ENCODE data around the gene MOGAT3. TPM values are rescaled to one million over a fixed set of nuclear protein-coding genes. Genes with fewer than 3 reads are reported as not detected.

MOGAT3 gene
- total and polyA plus RNA-seq, 9 of the 15 experiments (the other 6 are each of a cell fraction or from before 2014, with no cell fraction given), result 0.07 to 0.17 (median 0.13) TPM; not detected in 6

GRCh38 chr7:101241015-101241363 is 40.2 kb upstream of the MOGAT3 start:
- WGBS (ENCODE audit: insufficient coverage, low coverage, missing lambda C conversion rate), result 90% methylated on average over 12 of the region's 12 CpGs
- in situ Hi-C loops (cut with MboI), result no loop called here
- Histone ChIP-seq H2AFZ (ENCODE audit: low read depth, low read length) (no peak overlapping the region), H3K27ac (ENCODE audit: extremely low read depth, low read depth, low read length) (peak overlapping the region; percentile 43; the same call in 2 of the 3 replicates), H4K20me1 (replicated peaks; ENCODE audit: control insufficient read depth, insufficient read depth, low read length) (peaks cover 7% of the 10 kb centered on the region; the same call in 1 of the 2 replicates), H3K79me2 (ENCODE audit: control insufficient read depth, insufficient read depth, low read length) (peaks cover 42% of the 10 kb centered on the region), H3K9ac (ENCODE audit: insufficient read depth in 1 of 2, low read depth in 2 of 2, low read length in 2 of 2) (peak overlapping the region in 1 of 2 experiments; percentile 39; a peak in 2 of 4 replicates), H3K27me3 (ENCODE audit: control insufficient read depth in 2 of 2, insufficient read depth in 2 of 2, low read length in 2 of 2) (no peaks in the 10 kb centered on the region), H3K9me3 (replicated peaks; ENCODE audit: control insufficient read depth, insufficient read depth, low read depth, low read length) (peaks cover 5% of the 10 kb centered on the region), H3K4me1 (replicated peaks in 1 of 2; ENCODE audit: control insufficient read depth in 2 of 2, insufficient read depth in 2 of 2, low read length in 2 of 2) (peaks cover 19 to 85% of the 10 kb centered on the region in 2 experiments; a peak in 4 of 5 replicates), H3K4me2 (ENCODE audit: insufficient read depth, low read length) (peak overlapping the region; percentile 68; the same call in 1 of the 2 replicates), H3K4me3 (no peak overlapping the region), H3K9me1 (ENCODE audit: control insufficient read depth, insufficient read depth, low read length) (no peaks in the 10 kb centered on the region), H3K36me3 (ENCODE audit: control insufficient read depth, insufficient read depth, low read length) (peaks cover 62% of the 10 kb centered on the region)
- ChIA-PET POLR2A (interaction anchor here (0.6 kb wide), 1 partner anchor 9 kb away, joined by 3 read pairs; no protein-coding TSS in a partner anchor), CTCF (ENCODE audit: low intra/inter-chr PET ratio) (no interaction called here)
- no TSS peak for BruUV-seq (replicated peaks)
- ATAC-seq, result no peak
- intact Hi-C loops (cut with micrococcal nuclease), result no loop called here
- TF ChIP-seq FOXJ3 (CRISPR knock-in tag; IDR thresholded peaks at IDR 0.05), result no peak
- TF ChIP-seq MEIS2 (IDR thresholded peaks at IDR 0.05; ENCODE audit: partially characterized antibody), result no peak
- no peak for TF ChIP-seq EP300 (IDR thresholded peaks at IDR 0.05; ENCODE audit: low read length)
- TF ChIP-seq, protein P1, sequence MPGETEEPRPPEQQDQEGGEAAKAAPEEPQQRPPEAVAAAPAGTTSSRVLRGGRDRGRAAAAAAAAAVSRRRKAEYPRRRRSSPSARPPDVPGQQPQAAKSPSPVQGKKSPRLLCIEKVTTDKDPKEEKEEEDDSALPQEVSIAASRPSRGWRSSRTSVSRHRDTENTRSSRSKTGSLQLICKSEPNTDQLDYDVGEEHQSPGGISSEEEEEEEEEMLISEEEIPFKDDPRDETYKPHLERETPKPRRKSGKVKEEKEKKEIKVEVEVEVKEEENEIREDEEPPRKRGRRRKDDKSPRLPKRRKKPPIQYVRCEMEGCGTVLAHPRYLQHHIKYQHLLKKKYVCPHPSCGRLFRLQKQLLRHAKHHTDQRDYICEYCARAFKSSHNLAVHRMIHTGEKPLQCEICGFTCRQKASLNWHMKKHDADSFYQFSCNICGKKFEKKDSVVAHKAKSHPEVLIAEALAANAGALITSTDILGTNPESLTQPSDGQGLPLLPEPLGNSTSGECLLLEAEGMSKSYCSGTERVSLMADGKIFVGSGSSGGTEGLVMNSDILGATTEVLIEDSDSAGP (CRISPR knock-in tag; IDR thresholded peaks at IDR 0.05), result 0 out of 2 replicates have a peak, but pooled peaks have one; percentile 15
- no peak for FAIRE-seq
- DNase-seq (ENCODE audit: extremely low read depth in 1 of 4, low spot score in 3 of 4), result no peak

All from K562 (cell line).